Measurements from ENCODE around the gene BRS3.
"Not testable (repeated sequence)": the region's sequence is repeated elsewhere in the genome, so short reads cannot be mapped to it uniquely, and the experiment has no call there.

Gene BRS3

DNA sequence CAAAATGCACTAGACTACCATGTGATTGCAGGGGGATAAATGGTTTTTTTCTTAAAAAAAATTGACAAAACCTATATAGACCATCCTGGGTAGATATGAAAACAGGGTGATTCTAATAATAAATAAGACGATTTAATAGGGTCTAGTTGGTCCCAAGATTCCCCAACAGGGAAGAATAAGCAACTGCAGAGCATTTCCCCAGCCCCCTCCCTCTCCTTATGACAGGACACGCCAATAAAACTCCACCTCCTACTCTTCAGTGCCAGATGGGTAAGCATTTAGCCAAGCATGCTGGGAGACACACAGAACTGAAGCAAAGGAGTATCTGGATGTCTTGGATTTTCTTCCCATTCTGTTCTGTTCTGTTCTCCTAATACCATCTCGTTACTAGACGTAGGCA lies at the start of gene BRS3:
TSS of gene BRS3 (plus strand) at position 301 of the 400 bp plus-strand sequence. CDS start 168 bp downstream, outside the sequence.
- DNase-seq: no peak

DNA sequence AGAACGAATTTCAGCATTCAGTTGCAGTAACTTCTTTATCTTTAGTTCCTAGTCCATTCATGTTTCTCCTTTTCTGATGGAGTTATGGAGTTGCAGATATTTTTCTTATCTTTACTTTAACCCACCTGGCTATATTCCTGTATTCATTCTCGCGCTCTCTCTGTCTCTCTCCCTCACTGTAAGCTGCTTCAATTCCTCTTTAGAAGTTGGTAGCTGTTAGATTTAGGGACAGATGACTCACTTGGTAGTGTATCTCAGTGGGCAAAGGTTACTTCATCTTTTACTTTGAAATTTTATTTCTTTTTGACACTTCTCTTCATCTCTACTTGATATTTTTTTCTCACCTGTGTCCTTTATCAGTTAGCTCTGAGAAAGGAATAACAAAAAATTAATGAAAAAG lies 49.6 kb upstream of the BRS3 start:
- no peak for DNase-seq

DNA sequence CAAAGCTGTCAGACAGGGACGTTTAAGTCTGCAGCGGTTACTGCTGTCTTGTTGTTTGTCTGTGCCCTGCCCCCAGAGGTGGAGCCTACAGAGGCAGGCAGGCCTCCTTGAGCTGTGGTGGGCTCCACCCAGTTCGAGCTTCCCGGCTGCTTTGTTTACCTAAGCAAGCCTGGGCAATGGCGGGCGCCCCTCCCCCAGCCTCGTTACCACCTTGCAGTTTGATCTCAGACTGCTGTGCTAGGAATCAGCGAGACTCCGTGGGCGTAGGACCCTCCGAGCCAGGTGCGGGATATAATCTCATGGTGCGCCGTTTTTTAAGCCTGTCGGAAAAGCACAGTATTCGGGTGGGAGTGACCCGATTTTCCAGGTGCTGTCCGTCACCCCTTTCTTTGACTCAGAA lies 42.1 kb upstream of the BRS3 start:
- not testable (repeated sequence) for DNase-seq

DNA sequence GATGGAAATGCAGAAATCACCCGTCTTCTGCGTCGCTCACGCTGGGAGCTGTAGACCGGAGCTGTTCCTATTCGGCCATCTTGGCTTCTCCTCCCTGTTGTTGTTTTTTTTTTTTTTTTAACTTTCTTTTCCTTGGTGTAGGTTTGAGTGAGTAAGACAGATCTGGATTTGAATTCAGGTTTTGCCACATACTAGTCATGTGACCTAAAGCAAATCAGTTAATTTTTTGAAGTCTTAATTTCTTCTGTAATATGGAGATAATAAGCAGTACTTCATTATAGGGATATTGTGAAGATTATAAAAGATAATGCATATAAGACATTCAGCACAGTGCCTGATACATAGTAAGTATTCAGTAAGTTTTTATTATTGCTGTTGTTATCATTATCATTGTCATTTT lies 41.5 kb upstream of the BRS3 start:
- DNase-seq: no peak

DNA sequence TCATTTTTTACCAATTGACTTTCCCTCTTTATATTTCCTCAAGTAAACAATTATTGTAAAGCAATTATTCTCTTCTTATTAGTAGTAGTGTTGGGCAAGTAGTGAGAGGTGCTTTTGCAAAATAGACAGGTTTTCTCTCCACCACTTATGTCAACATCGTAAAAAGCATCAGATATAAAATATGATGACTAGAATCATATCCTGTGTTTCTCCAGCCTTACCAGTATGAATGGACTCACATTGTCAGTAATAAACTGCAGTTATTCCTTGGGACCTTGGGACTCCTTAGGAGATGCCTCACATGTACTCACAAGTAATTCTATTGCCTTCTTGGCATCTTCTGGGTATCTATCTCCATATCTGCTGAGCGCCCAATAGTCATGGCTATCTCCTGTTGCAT lies 40.4 kb upstream of the BRS3 start:
- no peak for DNase-seq

DNA sequence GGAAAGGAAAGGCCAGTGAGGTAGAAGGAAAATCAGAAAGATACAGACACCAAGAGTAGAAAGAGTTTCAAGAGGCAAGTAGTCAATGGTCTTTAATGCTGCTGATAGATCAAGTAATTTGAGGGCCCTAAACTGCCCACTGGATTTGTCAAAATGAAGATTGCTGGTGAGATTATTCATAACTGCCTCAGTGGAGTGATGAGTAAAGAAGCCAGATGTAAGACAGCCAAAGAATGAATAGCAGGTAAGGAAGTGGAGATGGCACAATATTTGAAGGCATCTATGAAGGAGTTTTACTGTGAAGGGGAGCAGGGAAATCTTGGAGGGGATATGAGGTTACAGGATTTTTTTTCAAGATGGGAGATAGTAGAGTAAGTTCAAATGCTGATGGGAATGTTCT lies 39.8 kb upstream of the BRS3 start:
- DNase-seq: no peak

DNA sequence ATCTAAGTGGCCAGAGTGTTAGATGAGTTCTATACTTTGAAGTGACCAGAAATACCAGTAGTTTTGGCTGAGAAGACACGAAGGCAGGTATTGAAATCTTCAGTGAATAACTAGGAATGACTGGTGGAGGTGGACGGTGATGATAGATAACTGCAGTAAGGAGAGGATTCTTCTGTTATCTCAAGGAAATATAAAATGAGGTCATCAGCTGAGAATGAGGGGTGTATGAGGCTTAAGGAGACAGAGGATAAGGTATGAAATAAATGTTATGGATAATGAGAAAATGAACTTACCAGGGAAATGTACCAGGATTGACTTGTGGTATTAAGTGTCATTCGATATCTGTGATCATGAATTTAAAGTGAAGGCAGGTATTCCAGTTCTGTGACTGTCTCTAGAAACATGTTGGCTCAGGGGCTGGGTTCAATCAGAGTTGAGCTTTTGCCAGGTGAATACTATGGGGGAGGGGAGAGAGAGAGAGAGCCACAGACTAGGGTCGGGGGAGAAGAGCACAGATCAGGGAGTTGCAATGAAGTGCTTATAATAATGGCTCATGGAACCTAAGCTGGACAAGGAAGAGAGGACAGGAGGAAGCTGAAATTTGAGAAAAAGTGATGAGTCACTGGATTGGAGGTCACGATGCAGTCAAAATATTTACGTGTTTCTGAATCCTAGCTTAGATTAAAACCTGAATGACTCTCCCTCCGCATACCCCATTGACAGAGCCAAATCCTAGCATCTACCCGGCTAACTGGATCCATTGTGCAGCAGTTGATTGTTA lies 37.5 kb upstream of the BRS3 start:
- no peak for DNase-seq

DNA sequence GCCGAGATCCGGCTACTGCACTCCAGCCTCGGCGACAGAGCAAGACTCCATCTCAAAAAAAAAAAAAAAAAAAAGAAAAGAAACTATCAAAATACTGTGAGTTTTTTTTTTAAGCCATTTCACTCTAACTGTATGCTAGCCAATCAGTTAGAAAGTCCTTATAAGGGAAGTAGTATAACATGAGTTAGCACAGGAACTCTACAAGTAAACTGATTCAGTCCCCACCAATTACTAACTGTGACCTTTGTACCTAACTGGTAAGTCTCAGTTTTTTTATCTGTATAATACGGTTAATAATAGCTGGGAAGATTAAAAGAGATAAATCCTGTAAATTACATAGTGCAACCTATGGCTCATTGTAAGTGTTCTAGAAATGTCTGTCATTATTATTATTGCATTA lies 35.1 kb upstream of the BRS3 start:
- no peak for DNase-seq

DNA sequence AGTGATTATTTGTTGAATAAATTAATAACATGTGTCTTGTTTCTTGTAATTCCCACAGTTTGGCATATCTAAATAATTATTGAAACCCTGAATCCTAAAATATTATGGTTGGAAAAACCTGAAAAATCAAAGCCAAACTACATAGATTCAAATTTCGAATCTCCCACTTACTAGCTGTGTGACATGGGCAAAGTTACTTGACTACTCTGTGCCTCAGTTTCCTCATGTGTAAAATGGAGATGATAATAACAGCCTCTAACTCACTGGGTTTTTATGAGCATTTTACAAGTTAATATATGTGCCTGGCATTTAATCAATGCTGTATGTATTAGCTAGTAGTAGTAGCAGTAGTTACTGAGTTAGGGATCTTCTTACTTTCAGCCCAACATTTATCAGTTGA lies 34.6 kb upstream of the BRS3 start:
- no peak for DNase-seq

DNA sequence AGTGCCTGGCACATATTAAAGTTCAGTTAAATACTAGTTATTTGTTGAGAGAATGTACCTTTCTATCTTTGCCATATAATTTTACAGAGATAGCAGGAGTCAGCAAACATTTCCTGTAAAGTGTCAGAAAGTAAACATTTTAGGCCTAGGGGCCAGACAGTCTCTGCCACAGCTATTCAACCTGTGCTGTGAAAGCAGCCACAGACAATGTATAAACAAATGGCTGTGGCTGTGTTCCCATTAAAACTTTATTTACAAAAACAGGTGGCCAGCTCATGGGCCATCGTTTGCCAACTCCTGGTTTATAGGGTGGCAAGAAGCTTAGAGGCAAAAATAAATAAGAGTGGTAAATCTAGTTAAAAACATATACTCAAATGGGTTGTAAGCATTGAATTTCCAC lies 34.0 kb upstream of the BRS3 start:
- no peak for DNase-seq

DNA sequence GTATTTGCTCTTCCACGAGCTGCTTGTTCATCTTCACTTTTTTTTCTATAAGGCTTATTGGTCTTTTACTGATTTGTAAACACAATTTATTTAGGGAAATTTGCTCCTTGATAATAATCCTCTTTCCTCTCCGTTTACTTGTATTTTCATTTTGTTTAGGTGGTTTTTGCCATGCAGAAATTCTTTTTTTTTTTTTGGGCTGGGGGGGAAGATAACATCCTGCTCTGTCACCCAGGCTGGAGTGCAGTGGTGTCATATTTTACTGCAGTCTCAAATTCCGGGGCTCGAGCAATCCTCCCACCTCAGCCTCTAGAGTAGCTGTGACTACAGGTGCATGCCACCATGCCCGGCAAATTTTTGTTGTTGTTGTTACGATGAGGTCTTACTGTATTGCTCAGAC lies 31.6 kb upstream of the BRS3 start:
- DNase-seq: no peak

DNA sequence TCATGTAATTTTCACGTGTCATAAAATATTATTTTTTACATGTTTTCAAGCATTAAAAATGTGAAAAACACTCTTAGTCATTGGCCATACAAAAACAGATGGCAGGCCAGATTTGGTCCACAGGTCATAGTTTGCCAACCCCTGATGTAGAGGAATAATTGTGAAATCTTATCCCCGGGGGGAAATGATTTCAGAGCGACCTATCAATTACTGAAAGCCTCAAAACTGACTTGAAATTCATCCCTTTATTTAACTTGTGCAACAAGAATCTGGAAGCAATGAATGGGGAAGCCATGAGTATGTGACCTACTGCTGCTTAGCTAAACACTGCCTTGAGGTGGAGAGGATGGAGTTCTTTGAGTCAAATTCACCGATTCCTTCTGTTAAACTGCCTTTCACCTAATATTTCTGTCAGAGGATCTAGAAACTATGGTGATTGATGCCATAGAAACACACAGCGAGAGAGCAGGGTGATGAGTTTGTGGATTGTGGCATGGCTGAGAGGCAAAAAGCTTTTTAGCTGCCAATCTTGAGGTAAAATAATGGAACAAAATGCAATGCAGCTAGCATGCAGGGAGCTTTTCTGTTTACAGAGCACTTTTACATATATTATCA lies 30.3 kb upstream of the BRS3 start:
- no peak for DNase-seq

DNA sequence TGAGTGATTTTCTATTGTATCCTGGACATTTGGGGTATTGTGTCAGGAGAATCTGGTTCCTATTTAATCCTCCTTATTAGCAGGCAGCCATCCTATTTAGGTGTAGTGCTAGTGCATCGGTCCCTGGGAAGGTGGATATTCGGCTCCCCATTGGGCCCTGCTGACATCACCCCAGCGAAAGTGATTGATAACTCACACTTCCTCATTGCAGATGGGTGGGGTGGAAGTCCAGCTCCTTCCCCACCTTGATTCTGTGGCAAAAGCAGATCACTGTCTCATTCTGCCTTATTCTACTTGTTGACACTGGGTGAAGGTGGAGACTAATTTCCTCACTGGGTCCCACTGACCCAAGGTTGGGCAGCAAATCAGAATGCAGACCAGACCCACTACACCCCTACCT lies 23.2 kb upstream of the BRS3 start:
- DNase-seq: no peak

DNA sequence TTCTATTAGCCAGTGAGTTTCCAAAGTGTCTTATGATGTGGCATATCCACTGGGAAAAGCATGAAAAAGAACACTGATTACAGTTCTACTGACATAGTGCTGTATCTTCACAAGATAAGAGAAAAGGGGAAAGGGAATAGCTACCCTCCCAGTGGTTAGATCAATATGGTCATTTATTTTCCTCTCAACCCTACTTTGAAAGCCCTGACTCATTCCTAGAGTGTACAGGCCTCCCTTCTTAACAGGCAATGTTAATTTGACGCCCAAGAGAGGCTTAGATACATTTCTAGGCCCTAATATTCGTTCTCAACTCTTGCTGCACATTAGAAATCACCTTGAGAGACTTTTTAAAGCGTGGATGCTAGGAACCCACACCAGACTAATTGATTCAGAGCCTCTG lies 20.4 kb upstream of the BRS3 start:
- no peak for DNase-seq

DNA sequence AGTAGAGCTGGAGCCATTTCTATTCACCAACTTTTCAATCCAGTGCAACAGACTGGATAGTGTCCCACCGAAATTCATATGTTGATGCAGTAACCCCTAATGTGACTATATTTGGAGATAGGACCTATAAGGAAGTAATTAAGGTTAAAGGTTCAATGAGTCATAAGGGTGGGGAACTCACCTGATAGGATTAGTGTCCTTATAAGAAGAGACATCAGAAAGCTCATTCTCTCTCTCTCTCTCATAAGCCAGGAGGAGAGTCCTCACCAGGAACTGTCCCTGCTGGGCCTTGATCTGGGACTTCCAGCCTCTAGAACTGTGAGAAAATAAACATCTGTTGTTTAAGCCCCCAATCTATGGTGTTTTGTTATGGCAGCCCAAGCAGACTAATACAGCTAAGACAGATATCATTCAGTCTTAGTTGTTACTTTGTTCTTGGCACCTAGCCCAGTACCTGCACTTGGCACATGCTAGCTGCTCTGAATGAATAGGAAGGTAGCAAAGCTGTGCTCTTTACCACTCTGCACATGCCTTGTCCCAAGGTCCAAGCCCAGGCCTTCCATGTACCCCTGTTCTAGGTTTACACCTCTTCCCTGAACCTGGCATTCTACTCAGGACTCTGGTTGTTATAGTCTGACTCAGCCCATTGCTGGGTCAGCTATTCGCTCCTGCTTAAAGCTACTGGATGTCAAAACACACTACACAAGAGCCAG lies 19.2 kb upstream of the BRS3 start:
- no peak for DNase-seq

DNA sequence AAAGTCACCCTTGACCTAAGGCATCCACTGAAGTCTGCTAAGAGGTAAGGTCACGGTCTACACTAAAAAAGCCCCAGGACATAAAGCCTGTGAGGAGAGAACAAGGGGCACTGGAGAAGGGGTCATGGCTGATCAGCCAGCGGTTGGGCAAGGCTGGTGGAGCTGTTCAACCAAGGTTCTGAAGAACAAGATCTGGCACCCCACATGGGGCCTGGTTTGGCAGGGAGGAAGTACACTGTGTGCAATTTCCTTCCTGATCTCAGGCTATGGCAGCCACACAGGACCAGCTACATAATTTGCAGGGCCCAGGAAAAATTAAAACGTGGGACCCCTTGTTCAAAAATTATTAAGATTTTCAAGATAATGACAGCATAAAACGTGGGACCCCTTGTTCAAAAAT lies 14.1 kb upstream of the BRS3 start:
- DNase-seq: no peak

DNA sequence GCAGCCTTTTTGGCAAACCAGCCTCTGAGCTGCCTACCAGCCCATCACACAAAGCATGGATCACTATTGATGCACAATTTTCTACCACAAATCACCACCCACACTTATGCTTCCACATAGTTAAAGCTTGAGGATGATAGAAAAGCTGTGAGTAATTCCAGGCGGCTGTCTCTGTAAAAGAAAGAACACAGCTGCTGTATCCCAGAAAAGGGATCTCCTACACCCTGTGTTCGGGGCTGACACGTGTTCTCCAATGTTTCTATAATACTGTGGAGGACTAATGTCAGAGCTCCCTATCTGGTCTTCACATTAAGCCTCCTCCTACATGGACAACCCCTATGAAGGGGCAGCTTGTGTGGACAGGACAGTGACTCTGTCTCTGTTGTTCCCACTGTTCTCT lies 12.5 kb upstream of the BRS3 start:
- no peak for DNase-seq

DNA sequence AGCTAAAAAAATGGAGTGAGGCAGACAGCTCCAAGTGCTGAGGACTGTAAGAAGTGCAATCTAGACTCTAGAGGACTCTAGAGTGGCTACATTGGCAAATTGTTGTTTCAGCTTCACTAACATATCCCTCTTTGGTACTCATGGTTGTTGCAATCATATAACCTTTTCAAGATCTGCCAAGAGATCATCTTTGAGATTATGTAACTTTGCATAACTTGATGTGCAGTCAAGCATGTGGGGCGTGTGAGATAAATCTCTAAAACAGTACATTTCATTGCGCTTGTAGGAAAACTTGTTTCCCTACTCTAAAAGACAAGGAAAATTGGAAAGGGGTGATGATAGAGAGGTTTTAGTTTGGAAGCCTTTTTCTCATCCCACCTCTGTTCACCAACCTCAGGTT lies 11.2 kb upstream of the BRS3 start:
- DNase-seq: no peak

DNA sequence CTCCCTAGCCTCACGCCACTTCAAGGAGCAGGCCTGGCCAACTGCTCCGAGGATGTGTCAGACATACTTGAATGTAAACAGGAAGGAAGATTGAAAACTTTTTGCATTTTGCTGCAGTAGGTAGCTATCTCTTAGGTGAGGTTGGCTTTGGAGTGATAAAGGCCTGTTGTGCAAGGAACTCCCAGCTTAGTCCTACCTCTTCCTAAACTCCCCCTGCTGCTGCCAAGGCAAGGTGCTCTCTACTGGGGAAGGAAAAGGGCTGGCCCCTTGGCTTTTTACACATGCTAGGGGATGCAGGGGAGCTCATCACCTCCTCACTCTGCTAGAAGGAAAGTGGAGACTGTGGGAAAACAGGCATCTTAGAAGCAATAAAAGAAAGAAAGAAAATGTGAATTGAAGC lies 10.7 kb upstream of the BRS3 start:
- DNase-seq: no peak

DNA sequence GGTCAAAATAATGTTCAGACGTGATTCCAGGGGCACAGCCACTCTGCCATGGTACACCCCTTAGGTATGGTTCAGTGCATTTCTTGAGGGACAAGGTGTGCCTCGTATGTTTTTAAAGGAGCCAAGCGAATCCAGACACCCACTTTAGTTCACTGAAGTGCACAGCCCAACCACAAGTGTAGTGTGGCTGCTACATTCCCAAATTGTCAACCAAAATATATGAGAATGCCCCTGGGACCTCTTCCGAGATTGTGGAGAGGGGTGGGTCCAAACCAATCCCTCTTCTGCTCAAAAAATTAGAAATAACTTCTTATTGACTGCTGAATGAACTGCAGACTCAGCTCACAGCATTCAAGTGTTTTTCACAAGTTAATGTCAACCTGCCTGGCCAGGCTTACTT lies 7.4 kb upstream of the BRS3 start:
- no peak for DNase-seq

DNA sequence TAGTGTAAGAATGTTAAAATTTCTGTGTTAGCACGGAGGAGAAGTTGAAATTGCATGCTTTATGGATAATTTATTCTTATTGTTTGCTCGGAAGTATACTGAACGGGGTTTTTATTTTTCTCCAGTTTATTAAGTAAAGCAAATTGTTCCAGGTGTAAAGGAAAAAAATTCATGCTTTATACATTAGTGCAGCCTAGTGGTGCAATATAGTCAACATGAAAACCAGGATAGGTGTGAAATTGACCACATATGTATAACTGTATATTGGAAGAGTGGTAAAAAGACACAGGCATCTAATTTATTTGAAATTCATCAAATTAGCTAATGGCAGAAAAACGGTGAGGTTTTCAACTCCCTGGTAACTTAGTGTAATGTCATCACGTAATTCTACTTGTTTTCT lies 959 bp downstream of the BRS3 start:
- no peak for DNase-seq

DNA sequence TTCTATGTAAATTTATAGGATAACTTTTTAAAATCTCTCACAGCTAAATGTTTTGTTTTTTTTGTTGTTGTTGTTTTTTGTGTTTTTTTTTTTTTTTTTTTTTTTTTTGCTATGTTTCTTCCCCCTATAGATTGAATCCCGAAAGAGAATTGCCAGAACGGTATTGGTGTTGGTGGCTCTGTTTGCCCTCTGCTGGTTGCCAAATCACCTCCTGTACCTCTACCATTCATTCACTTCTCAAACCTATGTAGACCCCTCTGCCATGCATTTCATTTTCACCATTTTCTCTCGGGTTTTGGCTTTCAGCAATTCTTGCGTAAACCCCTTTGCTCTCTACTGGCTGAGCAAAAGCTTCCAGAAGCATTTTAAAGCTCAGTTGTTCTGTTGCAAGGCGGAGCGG lies 4.1 kb downstream of the BRS3 start:
- DNase-seq: no peak

DNA sequence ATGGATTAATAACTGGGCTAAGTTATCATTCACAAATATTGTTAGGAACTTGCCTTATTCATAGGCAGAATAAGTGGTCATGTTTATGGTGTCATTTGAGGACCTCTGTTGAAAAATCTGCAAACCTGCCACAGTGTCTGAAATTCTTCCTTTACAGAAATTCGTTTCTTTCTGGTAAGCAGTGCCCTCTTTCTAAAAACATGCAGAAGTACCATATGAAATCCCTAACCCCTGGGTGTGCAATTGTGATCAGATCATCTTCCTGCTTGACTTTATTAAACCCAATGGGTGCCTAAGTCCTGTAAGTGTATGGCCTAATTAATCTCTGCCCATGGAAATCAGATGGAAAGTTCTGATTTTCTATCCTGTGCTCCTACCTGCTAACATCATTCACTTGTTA lies 5.3 kb downstream of the BRS3 start:
- DNase-seq: no peak

DNA sequence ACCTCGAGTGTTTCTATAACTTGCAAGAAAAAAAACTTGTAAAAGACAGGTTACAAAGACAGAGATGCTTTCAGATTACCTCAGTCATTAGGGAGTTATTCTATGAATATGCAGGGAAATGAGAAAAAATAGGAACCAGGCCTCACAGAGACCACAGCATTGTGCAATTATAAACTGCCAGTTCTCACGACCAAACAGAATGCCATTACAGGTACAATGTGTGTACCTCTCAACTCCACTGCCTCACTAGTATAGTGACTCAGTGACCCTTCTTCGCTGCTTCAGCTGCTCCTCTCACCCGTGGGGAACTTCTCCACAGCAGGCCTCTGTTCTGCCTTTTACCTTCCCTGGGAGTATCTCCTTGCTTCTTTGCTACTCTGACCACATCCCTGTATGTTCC lies 7.3 kb downstream of the BRS3 start:
- DNase-seq: no peak

Data from CD4-positive, alpha-beta T cell treated with Interleukin-4 for 1 hour (primary cell).